GM21737 (cell line): ENCODE data around the gene SPCS2.
"Not testable (repeated sequence)": the region's sequence is repeated elsewhere in the genome, so short reads cannot be mapped to it uniquely, and the experiment has no call there.

ENCODE experiments used
- ATAC-seq: cut with Tn5 transposase; IDR thresholded peaks from one replicate; pipeline ENCODE4 v1.9.1; 2021; ENCODE audit warnings: mild to moderate bottlenecking, moderate library complexity; ENCODE audit not compliant: unreplicated experiment

Gene SPCS2

GRCh38 chr11:74949753-74950137, 679 bp downstream of the SPCS2 start:
- no peak for ATAC-seq

- no peak for ATAC-seq
These were observed 1.4 kb downstream of the SPCS2 start for GRCh38 chr11:74950374-74950969.

GRCh38 chr11:74951226-74951625, 2.2 kb downstream of the SPCS2 start:
- no peak for ATAC-seq

DNA sequence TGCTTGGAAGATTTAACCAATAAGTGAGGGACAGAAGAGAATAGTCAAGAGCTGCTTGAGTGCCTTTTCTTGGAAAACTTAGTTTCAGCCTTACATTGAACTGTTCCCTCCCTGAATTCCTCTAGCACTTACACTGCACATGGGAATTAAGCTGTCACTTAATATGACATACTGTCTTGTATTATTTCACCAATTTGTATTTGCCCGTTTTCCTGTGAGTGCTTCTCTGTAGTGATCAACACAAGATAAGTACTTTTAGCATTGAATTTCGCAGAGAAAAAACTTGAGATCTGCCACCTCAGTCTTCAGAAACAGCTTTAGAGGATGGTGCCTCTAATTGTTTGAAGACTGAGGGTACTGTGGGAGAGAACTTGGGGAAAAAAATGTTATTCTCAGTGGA, 3.7 kb downstream of the SPCS2 start:
- no peak for ATAC-seq

DNA sequence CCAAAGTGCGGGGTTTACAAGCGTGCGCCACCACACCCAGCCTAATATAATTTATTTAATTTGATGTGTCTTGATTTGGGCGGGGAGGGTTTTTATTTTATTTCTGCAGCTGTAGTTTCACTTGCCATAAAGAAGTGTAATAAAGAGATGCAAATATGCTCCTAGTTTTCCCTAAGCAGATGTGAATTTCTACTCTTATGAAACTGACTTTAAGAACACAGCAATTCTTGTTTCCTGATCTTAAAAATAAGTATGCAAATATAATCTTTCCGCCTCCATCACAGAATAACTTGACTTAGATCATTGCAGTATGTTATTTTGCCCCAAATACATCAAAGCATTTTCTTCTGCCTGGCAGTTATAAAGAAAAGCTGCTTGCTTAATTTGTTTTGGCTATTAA, 4.4 kb downstream of the SPCS2 start:
- no peak for ATAC-seq

DNA sequence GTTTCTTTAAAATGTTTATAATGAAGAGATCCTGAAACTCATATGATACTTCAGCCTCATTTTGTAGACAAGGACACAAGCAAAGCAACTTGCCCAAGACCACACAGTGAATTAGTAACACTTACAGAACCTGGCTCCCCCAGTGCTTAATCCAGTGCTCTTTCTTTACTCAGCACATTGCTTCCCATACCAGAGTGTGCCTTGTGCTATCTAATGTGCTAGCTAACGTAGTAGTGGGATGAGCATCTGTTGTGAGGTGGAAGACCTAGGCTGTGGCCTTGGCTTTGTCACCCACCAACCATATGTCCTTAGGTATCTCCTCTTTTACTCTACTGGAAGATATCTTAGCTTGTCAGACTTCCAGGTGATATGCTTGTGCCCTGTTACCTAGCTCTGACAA, 5.1 kb downstream of the SPCS2 start:
- ATAC-seq: no peak

DNA sequence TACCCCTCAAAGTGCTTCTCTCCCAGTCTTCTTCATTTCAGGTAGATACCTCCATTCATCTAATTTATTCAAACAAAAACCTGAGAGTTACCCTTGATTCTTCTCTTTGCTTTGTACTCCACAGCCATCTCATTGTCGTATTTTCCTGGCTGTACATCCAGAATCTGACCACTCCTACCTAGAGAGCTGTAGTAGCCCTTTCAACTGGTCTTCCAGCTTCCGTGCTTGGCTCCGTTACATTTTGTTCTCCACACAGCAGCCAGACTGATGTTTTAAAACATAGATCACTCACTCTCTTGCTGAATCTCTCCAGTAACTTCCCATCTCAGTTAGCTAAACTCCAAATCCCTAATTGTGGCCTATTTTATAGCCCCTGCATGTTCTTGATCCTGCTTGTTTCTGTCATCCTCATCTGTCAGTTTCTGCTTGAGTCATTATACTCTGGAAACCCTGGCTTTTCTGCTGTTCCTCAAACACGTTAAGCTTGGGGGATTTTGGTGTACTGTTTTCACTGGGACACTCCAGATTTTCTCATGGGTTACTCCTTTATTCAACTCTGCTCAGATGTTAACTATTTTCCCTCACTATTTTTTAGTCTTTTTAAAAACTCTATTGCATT, 7.4 kb downstream of the SPCS2 start:
- ATAC-seq: no peak

GRCh38 chr11:74957937-74958629, 9.0 kb downstream of the SPCS2 start:
- no peak for ATAC-seq

GRCh38 chr11:74960128-74960527, 11.1 kb downstream of the SPCS2 start:
- not testable (repeated sequence) for ATAC-seq

GRCh38 chr11:74966651-74967050, 17.6 kb downstream of the SPCS2 start:
- ATAC-seq: no peak

DNA sequence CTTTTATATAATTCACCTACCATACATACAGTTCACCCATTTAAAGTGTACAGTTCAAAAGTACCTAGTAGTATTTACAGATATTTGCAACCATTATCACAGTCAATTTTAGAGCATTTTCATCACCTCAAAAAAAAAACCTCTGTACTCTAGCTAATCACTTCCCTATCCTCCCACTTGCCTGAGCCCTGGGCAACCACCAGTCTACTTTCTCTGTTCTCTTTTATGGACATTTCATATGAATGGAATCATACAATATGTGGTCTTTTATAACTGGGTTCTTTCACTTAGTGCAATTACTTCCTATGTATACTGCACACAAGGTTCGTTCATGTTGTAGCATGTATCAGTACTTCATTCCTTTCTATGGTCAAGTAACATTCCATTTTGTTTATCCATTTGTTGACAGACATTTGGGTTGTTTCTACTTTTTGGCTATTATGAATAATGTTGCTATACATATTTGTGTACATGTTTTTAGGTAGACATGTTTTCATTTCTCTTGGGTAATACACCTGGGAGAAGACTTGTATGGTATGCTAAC, 21.9 kb downstream of the SPCS2 start:
- ATAC-seq: no peak

DNA sequence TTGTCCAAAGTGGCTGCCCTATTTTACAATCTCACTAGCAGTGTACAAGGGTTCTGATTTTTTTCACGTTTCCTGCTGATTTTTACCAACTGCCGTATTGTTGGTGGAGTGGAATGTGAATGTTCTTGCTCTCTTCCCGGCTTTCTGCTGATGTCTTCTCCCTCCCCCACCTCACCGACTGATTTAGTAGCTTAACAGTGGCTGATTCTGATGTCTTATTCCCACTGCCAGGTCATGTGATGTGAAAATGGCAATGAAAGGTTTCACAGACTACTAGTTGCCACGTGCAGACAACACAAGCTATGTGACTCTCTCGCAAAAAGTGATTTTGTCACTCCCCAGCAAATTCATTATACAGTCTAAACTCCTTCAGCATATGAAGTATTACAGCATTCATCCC, 22.4 kb downstream of the SPCS2 start:
- no peak for ATAC-seq

- no peak for ATAC-seq
These were observed 29.0 kb downstream of the SPCS2 start for GRCh38 chr11:74978041-74978440.

- no peak for ATAC-seq
These were observed 31.6 kb downstream of the SPCS2 start for GRCh38 chr11:74980634-74981033.

DNA sequence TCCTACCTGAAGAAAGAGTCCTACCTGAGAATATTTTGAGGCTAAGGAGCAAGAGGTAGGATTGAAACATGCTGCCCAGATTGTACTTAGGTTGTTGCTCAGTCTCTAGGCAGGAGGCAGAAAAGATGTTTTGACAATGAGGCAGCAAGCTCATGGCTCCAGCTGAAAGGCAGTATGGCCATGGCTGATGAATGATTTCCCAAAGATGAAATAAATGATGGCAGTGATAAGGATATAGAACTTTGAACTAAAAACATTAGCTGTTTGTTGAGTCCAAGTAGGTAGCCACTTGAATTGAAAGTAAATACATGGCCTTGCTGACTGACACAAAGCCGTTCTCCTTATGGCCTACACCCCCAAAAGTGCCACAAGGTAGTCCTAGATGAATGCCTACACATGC, 32.8 kb downstream of the SPCS2 start:
- no peak for ATAC-seq

DNA sequence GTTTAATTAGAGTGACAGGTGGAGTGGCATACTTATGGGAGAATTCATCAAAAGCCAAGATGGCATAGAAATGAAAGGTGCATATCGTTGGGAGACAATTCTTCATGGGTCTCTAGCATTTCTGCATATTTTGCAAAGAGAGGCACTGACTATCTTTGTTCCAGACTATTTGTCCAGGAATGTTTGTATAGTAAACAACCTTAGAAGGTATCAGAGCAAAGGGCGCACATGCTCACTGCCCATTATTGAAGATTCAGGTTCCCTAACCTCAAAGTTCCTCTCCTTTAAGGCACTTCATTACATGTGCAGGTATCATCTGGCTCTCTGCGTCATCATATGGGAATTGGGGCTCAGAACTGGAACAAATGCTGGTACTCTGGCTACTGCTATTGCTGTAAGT, 35.0 kb downstream of the SPCS2 start:
- ATAC-seq: no peak

GRCh38 chr11:74984730-74985129, 35.7 kb downstream of the SPCS2 start:
- ATAC-seq: no peak

GRCh38 chr11:74988541-74989259, 39.6 kb downstream of the SPCS2 start, which contains the start of gene NEU3:
TSS of gene NEU3 (plus strand) at chr11:74988933. CDS start at chr11:74989061, 128 bp downstream.
- peak; percentile 83 for ATAC-seq

- no peak for ATAC-seq
These were observed 40.2 kb downstream of the SPCS2 start for GRCh38 chr11:74989260-74989638.

DNA sequence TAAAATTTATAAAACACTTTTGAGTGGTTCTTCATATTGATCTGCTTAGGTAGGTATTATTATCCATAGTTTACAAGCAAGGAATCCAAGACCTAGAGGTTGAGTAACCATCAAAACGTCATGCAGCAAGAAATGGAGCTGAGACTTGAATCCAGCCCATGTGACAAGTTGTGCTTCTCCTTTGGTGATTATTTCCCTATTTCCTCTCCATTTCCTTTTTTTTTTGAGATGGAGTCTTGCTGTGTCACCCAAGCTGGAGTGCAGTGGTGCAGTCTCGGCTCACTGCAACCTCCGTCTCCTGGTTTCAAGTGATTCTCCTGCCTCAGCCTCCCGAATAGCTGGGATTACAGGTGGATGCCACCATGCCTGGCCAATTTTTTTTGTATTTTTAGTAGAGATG, 41.1 kb downstream of the SPCS2 start:
- not testable (repeated sequence) for ATAC-seq

- no peak for ATAC-seq
These were observed 41.9 kb downstream of the SPCS2 start for GRCh38 chr11:74990941-74991340.
